Endodermal cell (in vitro differentiated cells): ENCODE measurements around the gene HNRNPM. TPM values are rescaled to one million over a fixed set of nuclear protein-coding genes. Genes with fewer than 3 reads are reported as not detected.

Experiments
- DNase-seq: peaks from one replicate; pipeline ENCODE4 v3.0.0-alpha.2; 2017
- H3K27ac ChIP-seq: 2 replicates; pipeline ENCODE4 v1.5.1; 2013; ENCODE audit warnings: mild to moderate bottlenecking, low read depth, low read length, moderate library complexity
- H3K27me3 ChIP-seq: 2 replicates; pipeline ENCODE4 v1.6.1; 2013; ENCODE audit warnings: mild to moderate bottlenecking, low read length, moderate library complexity; ENCODE audit not compliant: insufficient read depth, control insufficient read depth, poor library complexity, severe bottlenecking
- H3K36me3 ChIP-seq: 2 replicates; pipeline ENCODE4 v1.7.0; 2013; ENCODE audit warnings: mild to moderate bottlenecking, low read length, moderate library complexity; ENCODE audit not compliant: control insufficient read depth, insufficient read depth
- H3K4me1 ChIP-seq: one replicate; pipeline ENCODE4 v1.7.0; 2013; ENCODE audit warnings: low read length; ENCODE audit not compliant: control insufficient read depth, insufficient read depth
- H3K4me3 ChIP-seq: 2 replicates; pipeline ENCODE4 v1.5.1; 2013; ENCODE audit warnings: mild to moderate bottlenecking, low read length, moderate library complexity
- H3K9ac ChIP-seq: 2 replicates; pipeline ENCODE4 v1.6.1; 2013; ENCODE audit warnings: mild to moderate bottlenecking, low read length, moderate library complexity; ENCODE audit not compliant: poor library complexity, severe bottlenecking; ENCODE audit errors: extremely low read depth
- H3K9me3 ChIP-seq: 2 replicates; pipeline ENCODE4 v1.6.1; 2013; ENCODE audit warnings: mild to moderate bottlenecking, low read length, moderate library complexity; ENCODE audit not compliant: control insufficient read depth
- H3K27ac Mint-ChIP-seq: 2 replicates; pipeline ENCODE4 v1.8.0; 2020; ENCODE audit warnings: mixed read lengths
- H3K27me3 Mint-ChIP-seq: 2 replicates; pipeline ENCODE4 v1.8.0; 2021; ENCODE audit warnings: mild to moderate bottlenecking, mixed read lengths; ENCODE audit not compliant: insufficient read depth
- H3K36me3 Mint-ChIP-seq: 2 replicates; pipeline ENCODE4 v1.8.0; 2020; ENCODE audit warnings: low read depth, mixed read lengths
- H3K4me1 Mint-ChIP-seq: 2 replicates; pipeline ENCODE4 v1.8.0; 2020; ENCODE audit warnings: mixed read lengths
- H3K4me3 Mint-ChIP-seq: 2 replicates; pipeline ENCODE4 v1.8.0; 2020; ENCODE audit warnings: mild to moderate bottlenecking, moderate library complexity, mixed read lengths
- H3K9me3 Mint-ChIP-seq: 2 replicates; pipeline ENCODE4 v1.8.0; 2020; ENCODE audit warnings: mild to moderate bottlenecking, mixed read lengths
- CTCF ChIP-seq: fragments of 200-600 bp; sonication (generic); conservative IDR thresholded peaks from 2 replicates; pipeline ENCODE4 v1.5.0; 2021; ENCODE audit warnings: antibody characterized with exemption, mild to moderate bottlenecking
- WGBS, 2 experiments: methylation state at CpG; one replicate each; pipeline versions ENCODE4 v1.1.5 to v1.1.7; 2013; ENCODE audit warnings: missing lambda C conversion rate in 2 of 2, mixed read lengths in 1 of 2; ENCODE audit not compliant: insufficient coverage in 1 of 2, insufficient read length in 1 of 2; 5-methylcytosine and 5-hydroxymethylcytosine counted together
- total RNA-seq, 2 donors: library from RNA; stranded (reverse); fragmentation: NEBNext Ultra II Directional in 1 of 2; extraction: Animal tissue kit (Norgen Biotek cat#: 25700) in 1 of 2; gene quantifications; 2 replicates in 1 of 2; 3 replicates in 1 of 2; pipeline ENCODE4 v1.2.1, GENCODE V29; 2021

HNRNPM gene
- total RNA-seq, 2 donors from 2014 or later = 271 to 370 TPM

DNA sequence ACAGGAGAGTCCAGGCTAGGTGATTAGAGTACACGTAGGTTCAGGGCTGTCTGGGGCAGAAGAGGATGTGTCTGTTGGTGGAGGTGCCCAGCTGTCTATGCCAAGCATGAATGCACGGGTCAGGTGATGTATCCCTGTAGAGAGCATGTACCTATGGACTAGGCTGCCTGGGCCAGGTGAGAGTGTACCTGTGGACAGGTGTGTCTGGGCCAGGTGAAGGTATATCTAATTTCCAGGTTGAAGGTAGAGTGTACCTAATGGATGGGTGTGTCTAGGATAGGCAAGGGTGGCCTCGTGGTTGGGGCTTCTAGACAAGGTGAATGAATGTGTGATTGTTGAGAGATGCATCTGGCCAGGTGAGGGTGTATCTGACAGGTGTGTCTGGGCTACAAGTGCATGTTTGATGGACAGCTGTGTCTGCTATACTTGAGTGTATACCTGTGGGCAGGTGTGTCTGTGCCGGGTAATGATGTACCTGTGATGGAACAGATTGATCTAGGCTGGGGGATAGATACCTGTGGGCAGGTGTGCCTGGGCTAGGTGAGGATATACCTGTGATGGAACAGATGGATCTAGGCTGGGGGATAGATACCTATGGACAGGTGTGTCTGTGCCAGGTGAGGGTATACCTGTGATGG lies 84.7 kb downstream of the HNRNPM start:
- Histone ChIP-seq H3K27me3 (no peaks in the 10 kb centered on the region), H3K27ac (no peak overlapping the region), H3K4me3 (no peak overlapping the region), H3K9ac (no peak overlapping the region), H3K36me3 (no peaks in the 10 kb centered on the region), H3K9me3 (no peaks in the 10 kb centered on the region), H3K4me1 (no peaks in the 10 kb centered on the region)
- H3K27me3 Mint-ChIP-seq = peaks cover 8% of the 10 kb centered on the region
- no peaks in the 10 kb centered on the region for H3K9me3 Mint-ChIP-seq
- H3K4me1 Mint-ChIP-seq = peaks cover 4% of the 10 kb centered on the region
- peaks cover 9% of the 10 kb centered on the region for H3K36me3 Mint-ChIP-seq
- no peak for DNase-seq
- H3K4me3 Mint-ChIP-seq = no peak overlapping the region
- H3K27ac Mint-ChIP-seq = no peak overlapping the region
- 92 to 100% methylated on average over 2 to 4 of the region's 4 CpGs for WGBS, 2 experiments
- TF ChIP-seq CTCF = no peak

GRCh38 chr19:8530061-8530679 lies 85.4 kb downstream of the HNRNPM start:
- H3K9me3 Mint-ChIP-seq = no peaks in the 10 kb centered on the region
- peaks cover 4% of the 10 kb centered on the region for H3K4me1 Mint-ChIP-seq
- no peaks in the 10 kb centered on the region for H3K36me3 ChIP-seq
- 93 to 96% methylated on average over 27 to 35 of the region's 35 CpGs for WGBS, 2 experiments
- TF ChIP-seq CTCF = no peak
- H3K27ac ChIP-seq = no peak overlapping the region
- no peak for DNase-seq
- H3K4me1 ChIP-seq = no peaks in the 10 kb centered on the region
- H3K9me3 ChIP-seq = no peaks in the 10 kb centered on the region
- H3K27me3 ChIP-seq = no peaks in the 10 kb centered on the region
- H3K27ac Mint-ChIP-seq = no peak overlapping the region
- peaks cover 9% of the 10 kb centered on the region for H3K36me3 Mint-ChIP-seq
- peaks cover 8% of the 10 kb centered on the region for H3K27me3 Mint-ChIP-seq
- H3K4me3 Mint-ChIP-seq = no peak overlapping the region
- no peak overlapping the region for H3K9ac ChIP-seq
- H3K4me3 ChIP-seq = no peak overlapping the region

- Mint-ChIP-seq H3K36me3 (peaks cover 9% of the 10 kb centered on the region), H3K27ac (no peak overlapping the region), H3K9me3 (no peaks in the 10 kb centered on the region), H3K4me1 (peaks cover 4% of the 10 kb centered on the region), H3K4me3 (no peak overlapping the region), H3K27me3 (peaks cover 11% of the 10 kb centered on the region)
- 90 to 94% methylated on average over 7 of the region's 7 CpGs for WGBS, 2 experiments
- H3K27me3 ChIP-seq = no peaks in the 10 kb centered on the region
- no peak overlapping the region for H3K27ac ChIP-seq
- no peaks in the 10 kb centered on the region for H3K9me3 ChIP-seq
- no peak overlapping the region for H3K9ac ChIP-seq
- TF ChIP-seq CTCF = no peak
- H3K4me1 ChIP-seq = no peaks in the 10 kb centered on the region
- no peak overlapping the region for H3K4me3 ChIP-seq
- DNase-seq = no peak
- H3K36me3 ChIP-seq = no peaks in the 10 kb centered on the region
These were observed 86.7 kb downstream of the HNRNPM start for GRCh38 chr19:8531470-8531869.
